Measurements from ENCODE around the gene XCR1.

- TF ChIP-seq, protein P1, sequence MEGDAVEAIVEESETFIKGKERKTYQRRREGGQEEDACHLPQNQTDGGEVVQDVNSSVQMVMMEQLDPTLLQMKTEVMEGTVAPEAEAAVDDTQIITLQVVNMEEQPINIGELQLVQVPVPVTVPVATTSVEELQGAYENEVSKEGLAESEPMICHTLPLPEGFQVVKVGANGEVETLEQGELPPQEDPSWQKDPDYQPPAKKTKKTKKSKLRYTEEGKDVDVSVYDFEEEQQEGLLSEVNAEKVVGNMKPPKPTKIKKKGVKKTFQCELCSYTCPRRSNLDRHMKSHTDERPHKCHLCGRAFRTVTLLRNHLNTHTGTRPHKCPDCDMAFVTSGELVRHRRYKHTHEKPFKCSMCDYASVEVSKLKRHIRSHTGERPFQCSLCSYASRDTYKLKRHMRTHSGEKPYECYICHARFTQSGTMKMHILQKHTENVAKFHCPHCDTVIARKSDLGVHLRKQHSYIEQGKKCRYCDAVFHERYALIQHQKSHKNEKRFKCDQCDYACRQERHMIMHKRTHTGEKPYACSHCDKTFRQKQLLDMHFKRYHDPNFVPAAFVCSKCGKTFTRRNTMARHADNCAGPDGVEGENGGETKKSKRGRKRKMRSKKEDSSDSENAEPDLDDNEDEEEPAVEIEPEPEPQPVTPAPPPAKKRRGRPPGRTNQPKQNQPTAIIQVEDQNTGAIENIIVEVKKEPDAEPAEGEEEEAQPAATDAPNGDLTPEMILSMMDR (IDR thresholded peaks at IDR 0.05 in 8 of 11, conservative IDR thresholded peaks at IDR 0.05 in 3 of 11) = no peak
- no peak for TF ChIP-seq POLR2A (IDR thresholded peaks at IDR 0.05)
- no peak for TF ChIP-seq POLR2AphosphoS5 (IDR thresholded peaks at IDR 0.05)
Observed at GRCh38 chr3:46049093-46049492, 21.8 kb upstream of the XCR1 start.
